HL-60 (cell line): ENCODE results near the gene STS.

ENCODE experiments used
- DNase-seq, 2 experiments: peaks; one replicate each; pipeline ENCODE4 v3.0.0-alpha.2; 2010 to 2020; ENCODE audit warnings: low read depth in 1 of 2, low spot score in 1 of 2
- H3K27ac ChIP-seq: fragments of 250-450 bp; sonication (Bioruptor Pico); replicated peaks from 2 replicates; pipeline ENCODE4 v1.5.1; 2020; ENCODE audit warnings: mild to moderate bottlenecking, moderate library complexity
- H3K27me3 ChIP-seq: fragments of 250-450 bp; sonication (Bioruptor Pico); 2 replicates; pipeline ENCODE4 v1.5.1; 2021; ENCODE audit warnings: mild to moderate bottlenecking, moderate library complexity; ENCODE audit not compliant: insufficient read depth, poor library complexity, severe bottlenecking
- H3K4me3 ChIP-seq: replicated peaks from 2 replicates; pipeline ENCODE4 v1.5.1; 2011; ENCODE audit warnings: mild to moderate bottlenecking, control low read depth, low read length; ENCODE audit not compliant: insufficient read depth
- GABPA ChIP-seq: IDR thresholded peaks from 2 replicates; pipeline ENCODE4 v1.6.1; 2012; ENCODE audit warnings: low read depth
- POLR2AphosphoS5 ChIP-seq: IDR thresholded peaks from 2 replicates; pipeline ENCODE4 v1.6.1; 2012; ENCODE audit warnings: low read depth
- REST ChIP-seq: IDR thresholded peaks from 2 replicates; pipeline ENCODE4 v1.6.1; 2012; ENCODE audit warnings: low read depth; ENCODE audit not compliant: insufficient replicate concordance
- SPI1 ChIP-seq: IDR thresholded peaks from 2 replicates; pipeline ENCODE4 v1.6.1; 2012; ENCODE audit warnings: low read depth, mild to moderate bottlenecking, borderline replicate concordance
- TF ChIP-seq, protein P1 (sequence below): IDR thresholded peaks from one replicate; pipeline ENCODE4 v1.5.1; 2011; ENCODE audit warnings: low read length, control low read depth, inconsistent platforms; ENCODE audit not compliant: insufficient read depth

The STS gene

GRCh38 chrX:7117587-7117986 is 29.9 kb upstream of the STS start:
- TF ChIP-seq SPI1 (no peak), GABPA (no peak), REST (no peak), POLR2AphosphoS5 (no peak)
- Histone ChIP-seq H3K27me3 (no peaks in the 10 kb centered on the region), H3K4me3 (no peak overlapping the region), H3K27ac (no peak overlapping the region)
- no peak for DNase-seq

- no peak for TF ChIP-seq SPI1
- TF ChIP-seq REST = no peak
- no peak for TF ChIP-seq POLR2AphosphoS5
- TF ChIP-seq, protein P1, sequence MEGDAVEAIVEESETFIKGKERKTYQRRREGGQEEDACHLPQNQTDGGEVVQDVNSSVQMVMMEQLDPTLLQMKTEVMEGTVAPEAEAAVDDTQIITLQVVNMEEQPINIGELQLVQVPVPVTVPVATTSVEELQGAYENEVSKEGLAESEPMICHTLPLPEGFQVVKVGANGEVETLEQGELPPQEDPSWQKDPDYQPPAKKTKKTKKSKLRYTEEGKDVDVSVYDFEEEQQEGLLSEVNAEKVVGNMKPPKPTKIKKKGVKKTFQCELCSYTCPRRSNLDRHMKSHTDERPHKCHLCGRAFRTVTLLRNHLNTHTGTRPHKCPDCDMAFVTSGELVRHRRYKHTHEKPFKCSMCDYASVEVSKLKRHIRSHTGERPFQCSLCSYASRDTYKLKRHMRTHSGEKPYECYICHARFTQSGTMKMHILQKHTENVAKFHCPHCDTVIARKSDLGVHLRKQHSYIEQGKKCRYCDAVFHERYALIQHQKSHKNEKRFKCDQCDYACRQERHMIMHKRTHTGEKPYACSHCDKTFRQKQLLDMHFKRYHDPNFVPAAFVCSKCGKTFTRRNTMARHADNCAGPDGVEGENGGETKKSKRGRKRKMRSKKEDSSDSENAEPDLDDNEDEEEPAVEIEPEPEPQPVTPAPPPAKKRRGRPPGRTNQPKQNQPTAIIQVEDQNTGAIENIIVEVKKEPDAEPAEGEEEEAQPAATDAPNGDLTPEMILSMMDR = no peak
- no peak for TF ChIP-seq GABPA
- H3K27me3 ChIP-seq = no peaks in the 10 kb centered on the region
- H3K4me3 ChIP-seq = no peak overlapping the region
- DNase-seq = no peak
- H3K27ac ChIP-seq = no peak overlapping the region
These were observed 27.3 kb upstream of the STS start for GRCh38 chrX:7119950-7120877.

DNA sequence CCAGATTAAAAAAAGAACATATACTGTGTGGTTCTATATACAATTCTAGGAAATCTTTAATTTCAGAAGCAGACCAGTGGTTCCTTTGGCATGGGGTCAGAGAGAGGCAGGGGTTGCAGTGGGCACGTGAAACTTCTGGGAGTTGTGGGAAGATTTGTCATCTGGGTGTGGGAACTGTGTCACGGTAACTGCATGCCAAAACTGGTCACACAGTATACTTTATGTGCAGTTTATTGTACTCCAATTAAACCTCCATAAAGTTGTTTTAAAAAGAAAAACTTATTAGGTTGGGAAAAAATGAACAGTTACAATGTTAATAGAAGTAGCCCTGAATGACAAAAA is 26.7 kb upstream of the STS start:
- H3K27me3 ChIP-seq = no peaks in the 10 kb centered on the region
- no peak overlapping the region for H3K27ac ChIP-seq
- no peak for TF ChIP-seq SPI1
- no peak for TF ChIP-seq GABPA
- TF ChIP-seq, protein P1 = no peak
- no peak for TF ChIP-seq REST
- TF ChIP-seq POLR2AphosphoS5 = no peak
- DNase-seq = no peak
- H3K4me3 ChIP-seq = no peak overlapping the region
